GM12875 (cell line): ENCODE data around the gene ARIH2.
"Not testable (repeated sequence)": the region's sequence is repeated elsewhere in the genome, so short reads cannot be mapped to it uniquely, and the experiment has no call there.

ENCODE experiments used
- H3K4me3 ChIP-seq: one replicate; pipeline ENCODE4 v1.5.1; 2011; ENCODE audit warnings: low read depth, low read length, control low read depth
- TF ChIP-seq, protein P1 (sequence below): IDR thresholded peaks from 2 replicates; pipeline ENCODE4 v1.5.1; 2011; ENCODE audit warnings: low read depth, mild to moderate bottlenecking, control low read depth, inconsistent platforms, low read length, moderate library complexity, borderline replicate concordance; ENCODE audit not compliant: insufficient read depth

ARIH2 gene

DNA sequence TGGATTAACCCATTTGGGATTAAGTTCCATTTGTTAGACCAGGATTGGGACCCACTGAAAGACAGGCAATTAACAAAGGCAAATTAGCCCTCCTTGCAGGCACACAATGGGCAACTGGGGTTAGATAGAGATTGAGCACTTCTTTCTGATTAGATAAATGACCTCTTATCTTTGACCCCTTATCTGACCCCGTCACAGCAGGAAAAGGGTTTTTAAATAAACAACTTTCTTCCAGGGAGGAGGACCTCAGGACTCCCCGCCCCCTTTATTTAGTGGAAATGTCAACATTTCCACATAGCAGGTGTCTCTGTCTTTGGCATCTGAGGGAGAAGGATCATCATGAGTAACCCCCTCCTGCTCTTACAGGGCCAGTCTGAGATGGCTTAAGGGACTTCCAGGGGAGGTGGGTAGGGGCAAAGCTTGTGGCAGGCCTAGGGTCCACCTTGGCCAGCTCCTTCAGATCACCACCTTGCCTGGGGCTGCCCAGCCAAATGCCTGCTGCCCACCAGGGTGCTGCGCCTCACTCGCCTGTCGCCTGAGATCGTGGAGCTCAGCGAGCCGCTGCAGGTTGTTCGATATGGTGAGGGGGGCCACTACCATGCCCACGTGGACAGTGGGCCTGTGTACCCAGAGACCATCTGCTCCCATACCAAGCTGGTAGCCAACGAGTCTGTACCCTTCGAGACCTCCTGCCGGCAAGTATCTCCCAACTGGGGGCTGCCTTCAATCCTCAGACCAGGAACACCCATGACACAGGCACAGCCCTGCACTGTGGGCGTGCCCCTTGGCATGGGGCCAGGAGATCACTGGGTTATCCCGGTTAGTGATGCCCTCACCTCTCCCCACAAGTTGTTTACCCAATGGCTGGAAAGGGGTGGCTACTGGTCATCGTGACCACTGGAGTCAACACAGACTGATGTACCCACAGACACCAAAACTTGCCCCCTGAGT is 86.0 kb downstream of the ARIH2 start:
- H3K4me3 ChIP-seq: no peak overlapping the region
- TF ChIP-seq, protein P1, sequence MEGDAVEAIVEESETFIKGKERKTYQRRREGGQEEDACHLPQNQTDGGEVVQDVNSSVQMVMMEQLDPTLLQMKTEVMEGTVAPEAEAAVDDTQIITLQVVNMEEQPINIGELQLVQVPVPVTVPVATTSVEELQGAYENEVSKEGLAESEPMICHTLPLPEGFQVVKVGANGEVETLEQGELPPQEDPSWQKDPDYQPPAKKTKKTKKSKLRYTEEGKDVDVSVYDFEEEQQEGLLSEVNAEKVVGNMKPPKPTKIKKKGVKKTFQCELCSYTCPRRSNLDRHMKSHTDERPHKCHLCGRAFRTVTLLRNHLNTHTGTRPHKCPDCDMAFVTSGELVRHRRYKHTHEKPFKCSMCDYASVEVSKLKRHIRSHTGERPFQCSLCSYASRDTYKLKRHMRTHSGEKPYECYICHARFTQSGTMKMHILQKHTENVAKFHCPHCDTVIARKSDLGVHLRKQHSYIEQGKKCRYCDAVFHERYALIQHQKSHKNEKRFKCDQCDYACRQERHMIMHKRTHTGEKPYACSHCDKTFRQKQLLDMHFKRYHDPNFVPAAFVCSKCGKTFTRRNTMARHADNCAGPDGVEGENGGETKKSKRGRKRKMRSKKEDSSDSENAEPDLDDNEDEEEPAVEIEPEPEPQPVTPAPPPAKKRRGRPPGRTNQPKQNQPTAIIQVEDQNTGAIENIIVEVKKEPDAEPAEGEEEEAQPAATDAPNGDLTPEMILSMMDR: no peak

DNA sequence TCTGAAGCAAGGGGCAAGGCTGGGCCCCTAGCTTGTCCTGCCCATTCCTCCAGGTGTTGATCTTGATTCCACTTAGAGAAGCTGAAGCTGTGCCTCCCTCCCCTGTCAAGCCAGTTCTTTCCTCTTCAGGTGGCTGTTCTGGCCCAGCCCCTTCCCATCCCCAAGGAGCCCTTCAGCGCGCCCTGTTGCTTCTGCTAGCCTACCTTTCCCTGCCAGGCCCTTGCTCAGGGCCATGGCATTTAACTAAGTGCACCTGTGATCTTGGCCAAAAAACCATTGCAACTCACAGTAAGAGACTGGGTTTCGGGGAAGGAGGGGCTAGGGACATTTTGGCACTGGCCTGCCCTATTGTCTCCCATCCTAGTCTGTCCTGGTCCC is 86.7 kb downstream of the ARIH2 start:
- no peak overlapping the region for H3K4me3 ChIP-seq
- TF ChIP-seq, protein P1: no peak

DNA sequence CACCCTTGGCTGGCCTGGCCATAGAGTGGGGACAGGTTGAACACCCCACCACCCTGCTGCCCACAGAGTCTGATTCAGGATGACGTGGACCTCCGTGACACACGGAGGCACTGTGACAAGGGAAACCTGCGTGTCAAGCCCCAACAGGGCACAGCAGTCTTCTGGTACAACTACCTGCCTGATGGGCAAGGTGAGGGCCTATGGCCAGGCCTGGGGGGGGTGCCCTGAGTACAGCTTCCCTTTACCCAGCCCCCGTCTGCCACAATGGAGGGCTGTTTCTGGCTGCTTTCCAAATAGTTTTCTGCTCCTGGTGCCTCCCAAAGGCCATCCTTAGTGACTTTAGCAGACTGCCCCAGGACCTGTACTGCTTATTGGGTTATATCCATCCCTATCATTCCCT is 87.4 kb downstream of the ARIH2 start:
- no peak overlapping the region for H3K4me3 ChIP-seq
- TF ChIP-seq, protein P1: no peak

DNA sequence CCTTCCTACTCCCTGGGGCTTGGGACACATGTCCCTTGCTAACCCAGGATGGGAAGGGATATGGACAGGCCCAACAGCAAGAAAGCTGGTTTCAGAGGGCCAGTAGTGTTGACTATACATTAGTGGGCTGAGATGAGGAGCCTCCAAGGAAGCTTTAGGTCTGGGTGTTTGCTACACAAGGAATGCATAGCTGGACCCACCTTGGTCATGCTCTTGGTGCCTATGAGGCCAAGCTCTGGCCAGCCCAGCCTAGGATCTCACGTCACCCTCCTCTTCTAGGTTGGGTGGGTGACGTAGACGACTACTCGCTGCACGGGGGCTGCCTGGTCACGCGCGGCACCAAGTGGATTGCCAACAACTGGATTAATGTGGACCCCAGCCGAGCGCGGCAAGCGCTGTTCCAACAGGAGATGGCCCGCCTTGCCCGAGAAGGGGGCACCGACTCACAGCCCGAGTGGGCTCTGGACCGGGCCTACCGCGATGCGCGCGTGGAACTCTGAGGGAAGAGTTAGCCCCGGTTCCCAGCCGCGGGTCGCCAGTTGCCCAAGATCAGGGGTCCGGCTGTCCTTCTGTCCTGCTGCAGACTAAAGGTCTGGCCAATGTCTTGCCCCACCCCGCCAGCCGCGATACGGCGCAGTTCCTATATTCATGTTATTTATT is 87.9 kb downstream of the ARIH2 start:
- H3K4me3 ChIP-seq: peak overlapping the region; percentile 96
- TF ChIP-seq, protein P1: no peak

DNA sequence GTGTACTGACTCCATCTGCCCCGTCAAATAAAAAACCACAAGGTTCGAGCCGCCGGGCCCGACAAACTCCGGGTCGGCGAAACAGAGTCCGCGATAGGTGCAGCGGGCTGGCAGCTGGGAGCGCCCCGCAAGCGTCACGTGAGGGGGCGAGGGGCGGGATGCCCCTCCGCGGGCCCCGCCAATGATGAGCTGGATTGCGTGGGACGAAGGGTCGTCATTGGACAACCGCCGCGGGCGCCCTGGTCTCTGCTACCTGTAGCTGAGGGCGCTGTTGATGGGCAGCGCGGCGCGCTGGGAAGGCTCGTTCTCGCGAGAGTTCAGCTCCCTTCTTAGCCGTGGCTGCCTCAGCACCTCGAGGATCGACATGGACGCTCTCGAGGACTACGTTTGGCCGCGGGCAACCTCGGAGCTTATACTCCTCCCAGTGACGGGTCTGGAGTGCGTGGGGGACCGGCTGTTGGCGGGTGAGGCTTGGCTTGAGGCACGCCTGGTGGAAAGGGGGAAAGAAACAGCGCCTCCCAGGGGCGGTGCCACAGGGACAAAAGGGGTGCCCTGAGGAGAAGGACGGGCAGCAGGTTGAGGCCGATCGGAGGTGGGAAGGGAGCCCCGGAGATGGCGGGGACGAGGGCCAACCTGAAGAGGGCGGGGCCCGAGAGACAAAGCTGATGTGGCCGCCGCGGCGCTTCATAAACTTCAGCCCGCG is 88.6 kb downstream of the ARIH2 start, which contains the start of gene WDR6:
Gene WDR6 (plus strand): TSS at position 324 of the 703 bp plus-strand sequence. CDS start 41 bp downstream, at position 365.
- H3K4me3 ChIP-seq: peak within 1 kb of the TSS; percentile 96
- TF ChIP-seq, protein P1: peak; percentile 47; the same call in 1 of the 2 replicates

DNA sequence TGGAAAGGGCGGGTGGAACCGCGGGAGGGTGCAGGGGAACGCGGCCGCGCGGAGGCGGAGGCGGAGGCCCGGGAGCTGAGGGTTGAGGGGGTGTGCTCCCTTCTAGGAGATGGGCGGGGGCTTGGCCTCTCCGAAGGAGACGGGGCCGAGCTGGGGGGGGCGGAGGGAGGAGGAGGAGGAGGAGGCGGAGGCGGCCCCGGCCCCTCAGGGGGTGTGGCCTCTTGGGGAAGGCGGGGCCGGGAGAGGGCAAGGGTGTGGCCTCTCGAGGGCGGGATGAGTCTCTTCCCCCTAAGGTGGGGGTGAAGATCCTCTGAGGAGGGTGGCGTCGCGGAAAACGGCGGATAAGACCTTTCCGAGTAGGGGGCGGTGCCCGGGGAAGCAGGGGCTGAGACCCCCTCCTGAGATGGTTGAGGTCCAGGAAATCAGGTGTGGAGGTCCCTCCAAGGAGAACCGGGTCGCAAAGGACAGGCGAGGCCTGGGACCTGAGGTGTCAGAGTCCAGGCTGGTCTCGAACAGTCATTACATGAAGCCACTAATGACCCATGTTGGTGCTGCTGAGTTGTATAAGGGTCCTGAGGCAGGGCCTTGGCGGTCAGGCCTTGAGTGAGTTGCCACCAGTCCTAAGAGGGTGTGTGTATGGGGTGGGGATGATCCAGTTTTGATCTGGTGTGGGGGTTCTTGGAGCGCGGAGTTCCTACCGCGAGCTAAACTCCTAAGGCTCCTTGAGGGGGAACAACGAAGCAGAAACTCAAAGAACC is 89.3 kb downstream of the ARIH2 start:
- TF ChIP-seq, protein P1: no peak
- H3K4me3 ChIP-seq: peak overlapping the region; percentile 96

DNA sequence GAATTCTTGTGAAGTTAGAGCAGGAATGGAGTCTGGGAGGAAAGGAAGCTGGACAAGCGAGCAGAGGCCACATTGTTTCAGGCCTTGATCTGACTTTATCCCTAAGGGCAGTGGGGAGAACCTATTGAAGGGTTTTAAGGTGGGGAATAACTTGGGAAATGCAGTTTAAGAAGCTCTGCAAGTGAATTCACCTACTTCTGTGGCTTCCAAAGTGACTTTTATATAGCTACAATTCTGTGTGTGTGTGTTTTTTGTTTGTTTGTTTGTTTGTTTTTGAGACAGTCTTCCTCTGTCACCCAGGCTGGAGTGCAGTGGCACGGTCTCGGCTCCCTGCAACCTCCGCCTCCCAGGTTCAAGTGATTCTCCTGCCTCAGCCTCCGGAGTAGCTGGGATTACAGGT is 90.0 kb downstream of the ARIH2 start:
- H3K4me3 ChIP-seq: not testable (repeated sequence)
